HG03097 (cell line): ENCODE data around the gene SHE.
"Not testable (repeated sequence)": the region's sequence is repeated elsewhere in the genome, so short reads cannot be mapped to it uniquely, and the experiment has no call there.

Experiments
- ATAC-seq: cut with Tn5 transposase; IDR thresholded peaks from one replicate; pipeline ENCODE4 v1.9.1; 2021; ENCODE audit not compliant: unreplicated experiment, low FRiP score

SHE gene

GRCh38 chr1:154517661-154518060 is 15.4 kb upstream of the SHE start:
- ATAC-seq = no peak

- no peak for ATAC-seq
Observed at GRCh38 chr1:154514066-154514553, 11.9 kb upstream of the SHE start.

GRCh38 chr1:154512760-154513159 is 10.5 kb upstream of the SHE start:
- ATAC-seq = no peak

GRCh38 chr1:154503898-154504297 is 1.7 kb upstream of the SHE start:
- ATAC-seq = no peak

GRCh38 chr1:154502744-154503115 is 518 bp upstream of the SHE start:
- no peak for ATAC-seq

- ATAC-seq = no peak
Observed at GRCh38 chr1:154501423-154502065, 668 bp downstream of the SHE start.

- ATAC-seq = no peak
Observed at GRCh38 chr1:154500533-154500932, 1.7 kb downstream of the SHE start.

- no peak for ATAC-seq
Observed at GRCh38 chr1:154499446-154499845, 2.8 kb downstream of the SHE start.

- ATAC-seq = no peak
Observed at GRCh38 chr1:154497026-154497806, 5.0 kb downstream of the SHE start.

GRCh38 chr1:154496383-154496782 is 5.8 kb downstream of the SHE start:
- ATAC-seq = no peak

- no peak for ATAC-seq
Observed at GRCh38 chr1:154495496-154496273, 6.5 kb downstream of the SHE start.

GRCh38 chr1:154493276-154493675 is 8.9 kb downstream of the SHE start:
- no peak for ATAC-seq

- no peak for ATAC-seq
Observed at GRCh38 chr1:154492115-154492514, 10.1 kb downstream of the SHE start.

- ATAC-seq = no peak
Observed at GRCh38 chr1:154490317-154490716, 11.9 kb downstream of the SHE start.

- no peak for ATAC-seq
Observed at GRCh38 chr1:154489695-154490274, 12.4 kb downstream of the SHE start.

- ATAC-seq = no peak
Observed at GRCh38 chr1:154488922-154489321, 13.3 kb downstream of the SHE start.

- not testable (repeated sequence) for ATAC-seq
Observed at GRCh38 chr1:154486756-154487155, 15.5 kb downstream of the SHE start.

GRCh38 chr1:154485910-154486496 is 16.2 kb downstream of the SHE start:
- no peak for ATAC-seq

GRCh38 chr1:154485106-154485505 is 17.1 kb downstream of the SHE start:
- no peak for ATAC-seq

GRCh38 chr1:154483941-154484803 is 18.0 kb downstream of the SHE start:
- no peak for ATAC-seq
